ENCODE results near the gene CNTNAP2.

- no peak for TF ChIP-seq CTCF (IDR thresholded peaks at IDR 0.05; ENCODE audit: low read depth, low read length, missing input control)
- TF ChIP-seq TAF1 (conservative IDR thresholded peaks at IDR 0.05): no peak
- no peak for TF ChIP-seq YY1 (IDR thresholded peaks at IDR 0.05)
- no peak for TF ChIP-seq ZBTB33 (IDR thresholded peaks at IDR 0.05)
- no peak for TF ChIP-seq SP1 (IDR thresholded peaks at IDR 0.05)
- no peak for TF ChIP-seq REST (IDR thresholded peaks at IDR 0.05)
- TF ChIP-seq ATF3 (IDR thresholded peaks at IDR 0.05): no peak
- no peak for TF ChIP-seq MAX (IDR thresholded peaks at IDR 0.05)
- TF ChIP-seq RAD21 (IDR thresholded peaks at IDR 0.05): no peak
- no peak for TF ChIP-seq EGR1 (IDR thresholded peaks at IDR 0.05; ENCODE audit: low read depth in 2 of 2)
- no peak for TF ChIP-seq GABPA (IDR thresholded peaks at IDR 0.05 in 1 of 2, conservative IDR thresholded peaks at IDR 0.05 in 1 of 2)
- TF ChIP-seq RXRA (IDR thresholded peaks at IDR 0.05): no peak
- no peak for TF ChIP-seq JUND (IDR thresholded peaks at IDR 0.05)
- no peak for TF ChIP-seq HNF4A (conservative IDR thresholded peaks at IDR 0.05)
These were observed 530.8 kb downstream of the CNTNAP2 start for GRCh38 chr7:146647445-146647844.
